Right lobe of liver (tissue), 6 donors: ENCODE results near the gene CENPP. TPM values are rescaled to one million over a fixed set of nuclear protein-coding genes. Genes with fewer than 3 reads are reported as not detected.

ENCODE experiments used
- ATAC-seq, 4 donors: fragments of 200-7000 bp; cut with Tn5 transposase; one replicate each; pipeline ENCODE4 v1.9.1; 2020; ENCODE audit warnings: mild to moderate bottlenecking in 4 of 4, moderate library complexity in 4 of 4
- DNase-seq, 3 donors: peaks; one replicate each; pipeline ENCODE4 v3.0.0-alpha.2; 2020
- H3K27ac ChIP-seq, 3 donors: fragments of 200-600 bp; one replicate each; pipeline ENCODE4 v1.8.0; 2022
- H3K27me3 ChIP-seq, 2 donors: fragments of 200-600 bp; one replicate each; pipeline ENCODE4 v1.8.0; 2022
- H3K36me3 ChIP-seq, 4 donors: fragments of 200-600 bp; sonication (generic) in 1 of 4; one replicate each; pipeline versions ENCODE4 v1.5.1 to v1.8.0; 2017 to 2022; ENCODE audit warnings: control low read depth in 1 of 4
- H3K4me1 ChIP-seq, 4 donors: fragments of 200-600 bp; sonication (generic) in 1 of 4; one replicate each; pipeline versions ENCODE4 v1.5.1 to v1.8.0; 2017 to 2022; ENCODE audit warnings: control low read depth in 1 of 4
- H3K4me3 ChIP-seq, 3 donors: fragments of 200-600 bp; one replicate each; pipeline ENCODE4 v1.8.0; 2022
- H3K9me3 ChIP-seq, 4 donors: fragments of 200-600 bp; sonication (generic) in 1 of 4; one replicate each; pipeline versions ENCODE4 v1.5.1 to v1.8.0; 2017 to 2022; ENCODE audit warnings: control low read depth in 1 of 4
- CTCF ChIP-seq, 4 donors: fragments of 200-600 bp in 3 of 4; fragments of 450-650 bp in 1 of 4; IDR thresholded peaks; one replicate each; pipeline versions ENCODE4 v1.5.1 to v1.8.0; 2016 to 2022; ENCODE audit warnings: antibody characterized with exemption in 4 of 4, mild to moderate bottlenecking in 2 of 4
- POLR2A ChIP-seq: fragments of 450-650 bp; IDR thresholded peaks from one replicate; pipeline ENCODE4 v1.6.1; 2017; ENCODE audit warnings: antibody characterized with exemption, mild to moderate bottlenecking
- WGBS: methylation state at CpG from one replicate; pipeline ENCODE4 v1.1.6; 2018; ENCODE audit warnings: low coverage, low lambda C conversion rate; ENCODE audit not compliant: insufficient coverage; ENCODE audit errors: missing lambda C conversion rate; 5-methylcytosine and 5-hydroxymethylcytosine counted together
- intact Hi-C, 2 donors: fragments of 100-400 bp; cut with DNase I; formaldehyde crosslinking; loops; one replicate each; pipeline versions ENCODE4 v1.11.2 to v1.14.1; 2022
- microRNA-seq, 2 donors: library from miRNA; unstranded; fragments of <30 nt; microRNA quantifications; one replicate each; pipeline ENCODE4, GENCODE V29; 2019 to 2020
- small RNA-seq, 2 experiments: library from RNA; depleted of rRNA; stranded (forward); fragments of <200 nt; gene quantifications; one replicate each; pipeline ENCODE3, GENCODE V24; 2016
- total RNA-seq, 6 experiments: library from RNA; depleted of rRNA in 2 of 6; stranded (reverse); fragments of >200 nt in 2 of 6; fragmentation: NEBNext Ultra II Directional in 3 of 6; extraction: Animal tissue kit (Norgen Biotek cat#: 25700) in 3 of 6; gene quantifications; one replicate each; pipeline versions ENCODE4 v1.1.0 to v1.2.4, GENCODE V29; 2016 to 2023
- donor health status: DM: no; HTN: yes; CAD: no.
- donor health status: DM: no; HTN: no; CAD: no.
- donor health status: DM: no; HTN: no; CAD: no.
- donor health status: DM: no; HTN: yes; CAD: no.
- donor health status: DM: no; HTN: yes; CAD: no.

The CENPP gene
- total RNA-seq, 6 experiments from 2014 or later = 1.0 to 3.7 (median 1.5) TPM

GRCh38 chr9:92669527-92669889, 343.8 kb downstream of the CENPP start:
- intact Hi-C loops = loop anchor here in 1 of 2 donors (10.0 kb wide), 1 partner anchor 95 kb away; the partner anchor contains the start of gene BICD2

More at GRCh38 chr9:92669527-92669889, 343.8 kb downstream of the CENPP start:
- TF ChIP-seq CTCF (IDR thresholded peaks at IDR 0.05) = no peak
- no peak for TF ChIP-seq POLR2A
- DNase-seq = peak in 2 of 3 donors; percentile 49 to 69
- Histone ChIP-seq H3K4me3 (peak overlapping the region; percentile 93 to 97 (median 96)), H3K9me3 (no peaks in the 10 kb centered on the region), H3K27me3 (no peaks in the 10 kb centered on the region), H3K36me3 (no peaks in the 10 kb centered on the region), H3K27ac (peak overlapping the region; percentile 64 to 82 (median 81)), H3K4me1 (peaks cover 0 to 26% (median 9%) of the 10 kb centered on the region in 4 donors)
- ATAC-seq = peak; percentile 2 to 24 (median 14)
- 0% methylated on average over 21 of the region's 29 CpGs for WGBS

Small RNA genes lying within 50 kb of the gene (microRNA-seq; reads per million reads assigned to microRNA genes)
- 0.58 to 1.3 reads per million in 2 donors for gene MIR3651
- gene MIR4670 = 0 to 0.58 reads per million in 2 donors

Small RNA genes lying within 50 kb of the gene (small RNA-seq; reads per million reads assigned to genes)
- 0 reads per million in 2 experiments for gene AL157827.1
- 0 reads per million in 2 experiments for gene MIR3651
- gene MIR4670 = 0 reads per million in 2 experiments
- gene SNORA84 = 1.0 to 3.1 reads per million in 2 experiments

Other genes starting within 250 kb of the CENPP start
- gene SPTLC1, start 210.5 kb upstream of the CENPP start, total RNA-seq = 10 to 100 TPM; 12.4 to 25.3 (median 19.3) TPM
- gene IARS1, start 32.3 kb upstream of the CENPP start, total RNA-seq = 10 to 100 TPM; 31.8 to 64.9 (median 40.6) TPM
- 10 to 100 TPM in 5 of 6 experiments, 1 to 10 TPM in 1; 8.9 to 25.9 (median 15.9) TPM for gene NOL8, start 603 bp upstream of the CENPP start, total RNA-seq
- gene OGN, start 78.6 kb downstream of the CENPP start, total RNA-seq = 1 to 10 TPM in 1 of 6 experiments, under 1 TPM in 4, not detected in 1; 0.31 to 1.6 (median 0.43) TPM
- gene OMD, start 98.5 kb downstream of the CENPP start, total RNA-seq = 1 to 10 TPM in 2 of 6 experiments, under 1 TPM in 3, not detected in 1; 0.11 to 2.0 (median 0.56) TPM
- 10 to 100 TPM in 3 of 6 experiments, 1 to 10 TPM in 3; 3.8 to 13.3 (median 10.4) TPM for gene ASPN, start 156.6 kb downstream of the CENPP start, total RNA-seq
- gene ECM2, start 210.0 kb downstream of the CENPP start, total RNA-seq = 10 to 100 TPM; 19.0 to 27.1 (median 22.4) TPM